ENCODE data around the gene ATP6V0E2.

ATP6V0E2 gene

GRCh38 chr7:149834601-149835000 lies 39.2 kb upstream of the ATP6V0E2 start:
- Histone ChIP-seq H3K4me1 (ENCODE audit: low read length) (peaks cover 11% of the 10 kb centered on the region), H3K27me3 (replicated peaks; ENCODE audit: insufficient read depth, low read length) (peaks cover 40% of the 10 kb centered on the region), H3K9ac (ENCODE audit: low read length) (no peak overlapping the region), H3K27ac (ENCODE audit: low read length) (no peak overlapping the region), H3K79me2 (ENCODE audit: low read length) (peaks cover 10% of the 10 kb centered on the region), H3F3A (ENCODE audit: insufficient read depth, low read length) (no peaks in the 10 kb centered on the region; the same call in 1 of the 2 replicates), H3K9me3 (replicated peaks; ENCODE audit: insufficient read depth, low read length) (no peaks in the 10 kb centered on the region), H3K9me2 (replicated peaks; ENCODE audit: insufficient read depth, low read length) (no peaks in the 10 kb centered on the region), H3K36me3 (replicated peaks; ENCODE audit: insufficient read depth, low read length) (no peaks in the 10 kb centered on the region), H3K4me2 (ENCODE audit: low read depth, low read length) (no peak overlapping the region), H2AFZ (ENCODE audit: low read length) (no peak overlapping the region), H4K20me1 (ENCODE audit: insufficient read depth, low read length) (no peaks in the 10 kb centered on the region; the same call in 1 of the 2 replicates), H3K4me3 (ENCODE audit: low read length) (no peak overlapping the region)
- no peak for DNase-seq
- TF ChIP-seq, protein P1, sequence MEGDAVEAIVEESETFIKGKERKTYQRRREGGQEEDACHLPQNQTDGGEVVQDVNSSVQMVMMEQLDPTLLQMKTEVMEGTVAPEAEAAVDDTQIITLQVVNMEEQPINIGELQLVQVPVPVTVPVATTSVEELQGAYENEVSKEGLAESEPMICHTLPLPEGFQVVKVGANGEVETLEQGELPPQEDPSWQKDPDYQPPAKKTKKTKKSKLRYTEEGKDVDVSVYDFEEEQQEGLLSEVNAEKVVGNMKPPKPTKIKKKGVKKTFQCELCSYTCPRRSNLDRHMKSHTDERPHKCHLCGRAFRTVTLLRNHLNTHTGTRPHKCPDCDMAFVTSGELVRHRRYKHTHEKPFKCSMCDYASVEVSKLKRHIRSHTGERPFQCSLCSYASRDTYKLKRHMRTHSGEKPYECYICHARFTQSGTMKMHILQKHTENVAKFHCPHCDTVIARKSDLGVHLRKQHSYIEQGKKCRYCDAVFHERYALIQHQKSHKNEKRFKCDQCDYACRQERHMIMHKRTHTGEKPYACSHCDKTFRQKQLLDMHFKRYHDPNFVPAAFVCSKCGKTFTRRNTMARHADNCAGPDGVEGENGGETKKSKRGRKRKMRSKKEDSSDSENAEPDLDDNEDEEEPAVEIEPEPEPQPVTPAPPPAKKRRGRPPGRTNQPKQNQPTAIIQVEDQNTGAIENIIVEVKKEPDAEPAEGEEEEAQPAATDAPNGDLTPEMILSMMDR (IDR thresholded peaks at IDR 0.05; ENCODE audit: low read length) = no peak
- no peak for TF ChIP-seq EZH2 (optimal IDR thresholded peaks at IDR 0.05; ENCODE audit: low read depth, low read length)
- no peak for TF ChIP-seq EZH2phosphoT487 (IDR thresholded peaks at IDR 0.05; ENCODE audit: low read length)

- H3K27ac ChIP-seq (ENCODE audit: low read length) = no peak overlapping the region
- DNase-seq = no peak
- H3K9me2 ChIP-seq (replicated peaks; ENCODE audit: insufficient read depth, low read length) = no peaks in the 10 kb centered on the region
- H3K79me2 ChIP-seq (ENCODE audit: low read length) = peaks cover 13% of the 10 kb centered on the region
- H3K36me3 ChIP-seq (replicated peaks; ENCODE audit: insufficient read depth, low read length) = no peaks in the 10 kb centered on the region
- no peak overlapping the region for H3K9ac ChIP-seq (ENCODE audit: low read length)
- H3K9me3 ChIP-seq (replicated peaks; ENCODE audit: insufficient read depth, low read length) = no peaks in the 10 kb centered on the region
- H3K4me2 ChIP-seq (ENCODE audit: low read depth, low read length) = no peak overlapping the region
- H2AFZ ChIP-seq (ENCODE audit: low read length) = no peak overlapping the region
- peaks cover 12% of the 10 kb centered on the region for H3K4me1 ChIP-seq (ENCODE audit: low read length)
- peaks cover 29% of the 10 kb centered on the region for H3K27me3 ChIP-seq (replicated peaks; ENCODE audit: insufficient read depth, low read length)
- TF ChIP-seq, protein P1 (IDR thresholded peaks at IDR 0.05; ENCODE audit: low read length) = no peak
- TF ChIP-seq EZH2 (optimal IDR thresholded peaks at IDR 0.05; ENCODE audit: low read depth, low read length) = no peak
- no peak for TF ChIP-seq EZH2phosphoT487 (IDR thresholded peaks at IDR 0.05; ENCODE audit: low read length)
- H3F3A ChIP-seq (ENCODE audit: insufficient read depth, low read length) = no peaks in the 10 kb centered on the region; the same call in 1 of the 2 replicates
- no peaks in the 10 kb centered on the region; the same call in 1 of the 2 replicates for H4K20me1 ChIP-seq (ENCODE audit: insufficient read depth, low read length)
- H3K4me3 ChIP-seq (ENCODE audit: low read length) = no peak overlapping the region
Observed at GRCh38 chr7:149836434-149836833, 37.3 kb upstream of the ATP6V0E2 start.

GRCh38 chr7:149837564-149838223 lies 36.1 kb upstream of the ATP6V0E2 start:
- H3K4me3 ChIP-seq (ENCODE audit: low read length) = no peak overlapping the region
- H3K4me1 ChIP-seq (ENCODE audit: low read length) = peaks cover 12% of the 10 kb centered on the region
- no peaks in the 10 kb centered on the region for H3K9me2 ChIP-seq (replicated peaks; ENCODE audit: insufficient read depth, low read length)
- H3K9ac ChIP-seq (ENCODE audit: low read length) = no peak overlapping the region
- peaks cover 16% of the 10 kb centered on the region for H3K27me3 ChIP-seq (replicated peaks; ENCODE audit: insufficient read depth, low read length)
- no peaks in the 10 kb centered on the region for H3K36me3 ChIP-seq (replicated peaks; ENCODE audit: insufficient read depth, low read length)
- H3K9me3 ChIP-seq (replicated peaks; ENCODE audit: insufficient read depth, low read length) = no peaks in the 10 kb centered on the region
- no peak for DNase-seq
- H3F3A ChIP-seq (ENCODE audit: insufficient read depth, low read length) = no peaks in the 10 kb centered on the region; the same call in 1 of the 2 replicates
- no peak overlapping the region for H3K27ac ChIP-seq (ENCODE audit: low read length)
- H2AFZ ChIP-seq (ENCODE audit: low read length) = peak overlapping the region; percentile 61
- TF ChIP-seq EZH2phosphoT487 (IDR thresholded peaks at IDR 0.05; ENCODE audit: low read length) = no peak
- no peak for TF ChIP-seq EZH2 (optimal IDR thresholded peaks at IDR 0.05; ENCODE audit: low read depth, low read length)
- TF ChIP-seq, protein P1 (IDR thresholded peaks at IDR 0.05; ENCODE audit: low read length) = no peak
- no peaks in the 10 kb centered on the region for H4K20me1 ChIP-seq (ENCODE audit: insufficient read depth, low read length)
- H3K79me2 ChIP-seq (ENCODE audit: low read length) = peaks cover 13% of the 10 kb centered on the region
- peak overlapping the region; percentile 27; the same call in 1 of the 2 replicates for H3K4me2 ChIP-seq (ENCODE audit: low read depth, low read length)

Measured in MM.1S (cell line).